IMR-90 (cell line): Measurements from ENCODE around the gene COLQ. TPM values are rescaled to one million over a fixed set of nuclear protein-coding genes. Genes with fewer than 3 reads are reported as not detected.

ENCODE experiments used
- ATAC-seq: fragments of 200-7000 bp; cut with Tn5 transposase; 2 replicates; pipeline ENCODE4 v1.9.1; 2020; ENCODE audit warnings: low read depth, mild to moderate bottlenecking, moderate library complexity
- BruUV-seq: library from RNA; stranded (reverse); fragments of 400-500 nt; replicated peaks from 2 replicates; lab custom pipeline; 2021; lab: Mats Ljungman, UMichigan
- CTCF ChIA-PET: fragments of 300-600 bp; formaldehyde crosslinking; extraction: SDS; loops from one replicate; lab custom pipeline; 2021; ENCODE audit warnings: antibody characterized with exemption; lab: Yijun Ruan, JAX
- POLR2A ChIA-PET: fragments of 300-600 bp; sonication (Branson Sonifier 250); formaldehyde crosslinking; loops from one replicate; lab custom pipeline; 2022; ENCODE audit warnings: antibody characterized with exemption; ENCODE audit not compliant: unreplicated experiment; lab: Charles Lee
- DNase-seq: peaks from one replicate; pipeline ENCODE4 v3.0.0; 2013
- H2AFZ ChIP-seq: replicated peaks from 2 replicates; pipeline ENCODE3; 2013; ENCODE audit warnings: low read length, mild to moderate bottlenecking; ENCODE audit not compliant: poor library complexity
- H2AK5ac ChIP-seq: 2 replicates; pipeline ENCODE4 v1.6.1; 2013; ENCODE audit warnings: low read depth, low read length, inconsistent platforms
- H2AK9ac ChIP-seq: replicated peaks from 2 replicates; pipeline ENCODE3; 2013; ENCODE audit warnings: mild to moderate bottlenecking, low read depth, low read length, moderate library complexity; ENCODE audit not compliant: poor library complexity
- H2BK120ac ChIP-seq: 2 replicates; pipeline ENCODE4 v1.6.1; 2013; ENCODE audit warnings: low read depth, low read length, inconsistent platforms
- H2BK15ac ChIP-seq: 3 replicates; pipeline ENCODE4 v1.6.1; 2013; ENCODE audit warnings: low read depth, low read length, inconsistent platforms
- H2BK20ac ChIP-seq: 2 replicates; pipeline ENCODE4 v1.6.1; 2013; ENCODE audit warnings: low read depth, mild to moderate bottlenecking, inconsistent platforms, low read length, moderate library complexity
- H2BK5ac ChIP-seq: 2 replicates; pipeline ENCODE4 v1.6.1; 2013; ENCODE audit warnings: mild to moderate bottlenecking, low read depth, low read length, inconsistent platforms; ENCODE audit not compliant: poor library complexity, severe bottlenecking
- H3K14ac ChIP-seq: replicated peaks from 2 replicates; pipeline ENCODE4 v1.6.1; 2013; ENCODE audit warnings: low read depth, low read length, inconsistent platforms
- H3K18ac ChIP-seq: 2 replicates; pipeline ENCODE4 v1.6.1; 2013; ENCODE audit warnings: low read depth, low read length, control low read depth
- H3K23ac ChIP-seq: 2 replicates; pipeline ENCODE4 v1.6.1; 2013; ENCODE audit warnings: low read depth, low read length, inconsistent platforms
- H3K27ac ChIP-seq: 2 replicates; pipeline ENCODE4 v1.5.1; 2013; ENCODE audit warnings: mild to moderate bottlenecking, control low read depth, low read length; ENCODE audit not compliant: insufficient read depth
- H3K27me3 ChIP-seq: 2 replicates; pipeline ENCODE4 v1.6.1; 2013; ENCODE audit warnings: low read length; ENCODE audit not compliant: control insufficient read depth, insufficient read depth
- H3K36me3 ChIP-seq: 2 replicates; pipeline ENCODE4 v1.6.1; 2013; ENCODE audit warnings: low read length, mixed read lengths; ENCODE audit not compliant: control insufficient read depth, insufficient read depth
- H3K4ac ChIP-seq: 2 replicates; pipeline ENCODE4 v1.6.1; 2013; ENCODE audit warnings: low read depth, low read length, inconsistent platforms
- H3K4me1 ChIP-seq: 2 replicates; pipeline ENCODE4 v1.6.1; 2013; ENCODE audit warnings: low read length, mixed read lengths; ENCODE audit not compliant: control insufficient read depth, insufficient read depth
- H3K4me2 ChIP-seq: 2 replicates; pipeline ENCODE4 v1.6.1; 2013; ENCODE audit warnings: low read depth, mild to moderate bottlenecking, control low read depth, low read length, moderate library complexity
- H3K4me3 ChIP-seq: 2 replicates; pipeline ENCODE4 v1.5.1; 2013; ENCODE audit warnings: low read depth, mild to moderate bottlenecking, control low read depth, low read length, moderate library complexity; ENCODE audit not compliant: insufficient read depth
- H3K56ac ChIP-seq: 2 replicates; pipeline ENCODE4 v1.6.1; 2013; ENCODE audit warnings: low read length, inconsistent platforms; ENCODE audit not compliant: insufficient read depth; ENCODE audit errors: extremely low read depth
- H3K79me1 ChIP-seq, 2 experiments: 2 replicates each; pipeline ENCODE4 v1.6.1; 2013; ENCODE audit warnings: low read length in 2 of 2, inconsistent platforms in 1 of 2, low read depth in 1 of 2
- H3K9ac ChIP-seq: 2 replicates; pipeline ENCODE4 v1.6.1; 2013; ENCODE audit warnings: low read depth, low read length, control low read depth
- H3K9me1 ChIP-seq: 2 replicates; pipeline ENCODE4 v1.6.1; 2013; ENCODE audit warnings: low read length, inconsistent platforms; ENCODE audit not compliant: insufficient read depth
- H3K9me3 ChIP-seq: 2 replicates; pipeline ENCODE4 v1.6.1; 2013; ENCODE audit warnings: low read length; ENCODE audit not compliant: control insufficient read depth, insufficient read depth
- H4K20me1 ChIP-seq: 2 replicates; pipeline ENCODE4 v1.6.1; 2013; ENCODE audit warnings: low read length, inconsistent platforms; ENCODE audit not compliant: insufficient read depth
- H4K5ac ChIP-seq: 2 replicates; pipeline ENCODE4 v1.6.1; 2013; ENCODE audit warnings: mild to moderate bottlenecking, low read depth, low read length, control low read depth
- H4K8ac ChIP-seq, 2 experiments: 2 replicates each; pipeline ENCODE4 v1.6.1; 2013; ENCODE audit warnings: low read depth in 2 of 2, low read length in 2 of 2, control low read depth in 1 of 2, inconsistent platforms in 1 of 2
- H4K91ac ChIP-seq: 2 replicates; pipeline ENCODE4 v1.6.1; 2013; ENCODE audit warnings: low read depth, low read length, inconsistent platforms; ENCODE audit not compliant: insufficient read depth
- WGBS, 2 experiments: methylation state at CpG; one replicate each; pipeline versions ENCODE4 v1.1.5 to v1.1.7; 2013; ENCODE audit warnings: missing lambda C conversion rate in 2 of 2; ENCODE audit not compliant: insufficient read length in 1 of 2; ENCODE audit errors: extremely low coverage in 2 of 2; 5-methylcytosine and 5-hydroxymethylcytosine counted together
- dilution Hi-C: fragments of 300-500 bp; cut with HindIII; formaldehyde crosslinking; loops from one replicate; pipeline ENCODE4 v1.14.3; 2018; ENCODE audit warnings: low sequenced_read_pairs; ENCODE audit not compliant: unreplicated experiment
- in situ Hi-C: fragments of 300-500 bp; cut with MboI; formaldehyde crosslinking; loops from 3 replicates; pipeline ENCODE4 v1.14.3; 2019; ENCODE audit warnings: low sequenced_read_pairs, inconsistent platforms, mixed read lengths
- intact Hi-C: fragments of 100-400 bp; cut with micrococcal nuclease; formaldehyde crosslinking; loops from 2 replicates; pipeline ENCODE4 v1.10.0; 2022
- polyA plus RNA-seq, 3 experiments: library from polyadenylated mRNA; depleted of rRNA; stranded (reverse); fragments of >200 nt; gene quantifications; 2 replicates each; pipeline ENCODE4 v1.2.3, GENCODE V29; 2012; ENCODE audit warnings: low replicate concordance in 1 of 3
- total RNA-seq: library from RNA; depleted of rRNA; stranded (reverse); fragments of >200 nt; gene quantifications from 2 replicates; pipeline ENCODE4 v1.2.3, GENCODE V29; 2012
- TF ChIP-seq, protein P1 (sequence below): fragments of 150-350 bp; IDR thresholded peaks from 2 replicates; pipeline ENCODE4 v1.6.1; 2016; ENCODE audit warnings: low read depth, mild to moderate bottlenecking, low read length, moderate library complexity, borderline replicate concordance

The COLQ gene
- total and polyA plus RNA-seq, 2 of the 4 experiments (the other 2 are of a cell fraction) = 0.18 to 0.65 TPM

DNA sequence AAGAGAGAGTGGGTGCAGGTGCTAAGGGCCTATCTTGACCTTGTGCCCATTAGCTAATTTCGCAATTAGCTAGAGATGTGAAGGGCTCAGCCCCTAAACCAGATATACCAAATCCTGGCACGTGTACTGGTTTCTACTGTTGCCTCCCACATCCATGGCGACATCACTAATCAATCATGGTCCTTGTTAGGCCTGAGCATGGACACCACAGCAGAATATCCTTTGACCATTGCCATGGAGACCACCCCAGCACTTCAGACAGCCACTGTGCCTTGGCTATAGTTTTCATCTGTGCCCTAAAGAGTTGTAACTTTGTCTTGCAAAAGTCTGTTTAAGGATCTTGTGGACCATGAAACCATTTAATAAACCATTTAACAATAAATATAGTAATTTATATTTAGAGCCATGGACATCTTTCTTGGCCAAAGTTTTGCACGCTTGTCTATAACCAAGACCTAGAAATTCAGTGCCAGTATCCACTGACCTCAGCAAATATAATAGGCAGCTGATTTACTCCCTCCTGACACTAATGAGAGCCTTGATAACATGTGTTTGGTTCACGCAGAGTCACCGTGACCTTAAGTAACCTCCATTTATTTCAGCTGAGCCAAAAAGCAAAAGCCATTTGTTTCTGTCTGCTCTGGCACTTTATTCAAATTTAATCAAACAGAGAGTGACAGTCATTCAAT, 43.4 kb downstream of the COLQ start:
- Histone ChIP-seq H2BK5ac (no peak overlapping the region), H3K9me3 (no peaks in the 10 kb centered on the region), H3K79me1 (no peaks in the 10 kb centered on the region), H2BK120ac (no peak overlapping the region), H3K4me3 (no peak overlapping the region), H4K5ac (no peak overlapping the region), H3K4me2 (no peak overlapping the region), H3K27ac (no peak overlapping the region), H2AFZ (no peak overlapping the region), H3K23ac (no peak overlapping the region), H4K8ac (no peak overlapping the region), H3K4ac (no peak overlapping the region), H3K36me3 (no peaks in the 10 kb centered on the region), H3K9ac (no peak overlapping the region), H2AK9ac (no peak overlapping the region), H4K20me1 (no peaks in the 10 kb centered on the region), H4K91ac (no peak overlapping the region), H3K4me1 (no peaks in the 10 kb centered on the region), H3K18ac (no peak overlapping the region), H3K9me1 (no peaks in the 10 kb centered on the region), H3K27me3 (no peaks in the 10 kb centered on the region; the same call in 1 of the 2 replicates), H3K14ac (no peak overlapping the region), H3K56ac (no peak overlapping the region), H2BK20ac (no peak overlapping the region), H2AK5ac (no peak overlapping the region), H2BK15ac (no peak overlapping the region)
- BruUV-seq = no TSS peak
- intact Hi-C loops (no loop called here), in situ Hi-C loops (no loop called here), dilution Hi-C loops (no loop called here)
- ATAC-seq (no peak), DNase-seq (no peak)
- CTCF ChIA-PET = no interaction called here
- TF ChIP-seq, protein P1, sequence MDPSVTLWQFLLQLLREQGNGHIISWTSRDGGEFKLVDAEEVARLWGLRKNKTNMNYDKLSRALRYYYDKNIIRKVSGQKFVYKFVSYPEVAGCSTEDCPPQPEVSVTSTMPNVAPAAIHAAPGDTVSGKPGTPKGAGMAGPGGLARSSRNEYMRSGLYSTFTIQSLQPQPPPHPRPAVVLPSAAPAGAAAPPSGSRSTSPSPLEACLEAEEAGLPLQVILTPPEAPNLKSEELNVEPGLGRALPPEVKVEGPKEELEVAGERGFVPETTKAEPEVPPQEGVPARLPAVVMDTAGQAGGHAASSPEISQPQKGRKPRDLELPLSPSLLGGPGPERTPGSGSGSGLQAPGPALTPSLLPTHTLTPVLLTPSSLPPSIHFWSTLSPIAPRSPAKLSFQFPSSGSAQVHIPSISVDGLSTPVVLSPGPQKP = no peak
- POLR2A ChIA-PET = no interaction called here
- WGBS, 2 experiments = 20% methylated on average over 1 of the region's 6 CpGs; no CpG with 5 or more reads in 1 of the 2 experiments
